ENCODE measurements around the gene LIN37. TPM values are rescaled to one million over a fixed set of nuclear protein-coding genes. Genes with fewer than 3 reads are reported as not detected.

Gene LIN37
- total and polyA plus RNA-seq, 9 of the 15 experiments (the other 6 are each of a cell fraction or from before 2014, with no cell fraction given): 1.2 to 12.5 (median 8.6) TPM

DNA sequence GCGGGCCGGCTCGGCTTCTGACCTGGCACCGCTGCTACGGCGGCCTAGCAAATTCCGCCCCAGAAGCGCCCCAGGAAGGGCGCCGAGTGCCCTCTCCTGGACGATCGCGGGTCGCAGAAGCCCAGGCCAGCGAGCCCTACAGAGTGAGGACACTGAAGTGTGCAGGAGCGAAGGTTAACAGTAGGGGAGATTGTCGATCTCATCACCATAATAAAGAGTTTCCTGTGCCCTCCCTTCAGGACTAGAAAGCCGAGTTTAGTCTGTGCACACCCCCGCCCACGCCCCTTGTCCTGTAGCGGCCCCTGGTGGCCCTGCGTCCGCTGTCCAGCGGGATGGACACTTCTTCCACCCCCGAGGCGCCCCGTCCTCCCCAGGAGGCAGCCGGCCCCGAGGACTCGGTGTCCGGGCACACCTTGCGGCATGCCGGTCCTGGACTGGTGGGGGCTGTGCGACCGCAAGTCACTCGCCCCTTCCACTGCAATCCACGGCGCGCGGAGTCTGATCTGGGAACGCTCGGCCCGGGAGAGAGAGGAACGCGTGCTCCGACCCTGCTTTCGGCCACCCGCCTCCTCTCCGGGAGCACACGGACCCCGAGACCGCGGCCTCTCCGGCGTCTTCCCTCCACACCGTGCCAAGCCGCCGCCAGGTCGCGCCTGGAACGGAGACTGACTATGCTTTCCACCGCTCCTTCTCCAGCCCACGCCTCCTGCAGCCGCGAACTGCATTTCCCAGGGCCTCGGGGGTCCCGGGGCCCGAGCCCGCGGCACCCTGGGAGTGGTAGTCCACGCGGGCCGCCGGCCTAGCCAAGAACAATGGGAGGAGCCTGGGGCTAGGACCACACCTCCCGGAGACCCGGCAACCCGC, 31.3 kb upstream of the LIN37 start (continued):
- TF ChIP-seq FOXA3 (CRISPR knock-in tag; conservative IDR thresholded peaks at IDR 0.05 in 1 of 2, IDR thresholded peaks at IDR 0.05 in 1 of 2) (0 out of 4 replicates have a peak, but pooled peaks of 1 of the 2 experiments have one; percentile 62), ZNF79 (CRISPR knock-in tag; IDR thresholded peaks at IDR 0.05; ENCODE audit: low read depth) (no peak), ZC3H8 (IDR thresholded peaks at IDR 0.05) (no peak), SREBF1 (IDR thresholded peaks at IDR 0.05; ENCODE audit: borderline replicate concordance, low read depth, low read length) (no peak), ZNF274 (IDR thresholded peaks at IDR 0.05; ENCODE audit: borderline replicate concordance, low read depth, low read length) (no peak), TBL1XR1 (IDR thresholded peaks at IDR 0.05; ENCODE audit: low read length in 2 of 2) (no peak; a peak in 1 of 4 replicates), ZNF717 (CRISPR knock-in tag; IDR thresholded peaks at IDR 0.05) (no peak), PBX2 (CRISPR knock-in tag; IDR thresholded peaks at IDR 0.05; ENCODE audit: low read depth) (no peak), PBX2 (tag; conservative IDR thresholded peaks at IDR 0.05; ENCODE audit: low read depth) (no peak), ZNF3 (CRISPR knock-in tag; IDR thresholded peaks at IDR 0.05) (no peak)
- TF ChIP-seq, protein P1, sequence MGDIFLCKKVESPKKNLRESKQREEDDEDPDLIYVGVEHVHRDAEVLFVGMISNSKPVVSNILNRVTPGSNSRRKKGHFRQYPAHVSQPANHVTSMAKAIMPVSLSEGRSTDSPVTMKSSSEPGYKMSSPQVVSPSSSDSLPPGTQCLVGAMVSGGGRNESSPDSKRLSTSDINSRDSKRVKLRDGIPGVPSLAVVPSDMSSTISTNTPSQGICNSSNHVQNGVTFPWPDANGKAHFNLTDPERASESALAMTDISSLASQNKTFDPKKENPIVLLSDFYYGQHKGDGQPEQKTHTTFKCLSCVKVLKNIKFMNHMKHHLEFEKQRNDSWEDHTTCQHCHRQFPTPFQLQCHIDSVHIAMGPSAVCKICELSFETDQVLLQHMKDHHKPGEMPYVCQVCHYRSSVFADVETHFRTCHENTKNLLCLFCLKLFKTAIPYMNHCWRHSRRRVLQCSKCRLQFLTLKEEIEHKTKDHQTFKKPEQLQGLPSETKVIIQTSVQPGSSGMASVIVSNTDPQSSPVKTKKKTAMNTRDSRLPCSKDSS (IDR thresholded peaks at IDR 0.05; ENCODE audit: low read depth, partially characterized antibody): no peak
- TF ChIP-seq, protein P2, sequence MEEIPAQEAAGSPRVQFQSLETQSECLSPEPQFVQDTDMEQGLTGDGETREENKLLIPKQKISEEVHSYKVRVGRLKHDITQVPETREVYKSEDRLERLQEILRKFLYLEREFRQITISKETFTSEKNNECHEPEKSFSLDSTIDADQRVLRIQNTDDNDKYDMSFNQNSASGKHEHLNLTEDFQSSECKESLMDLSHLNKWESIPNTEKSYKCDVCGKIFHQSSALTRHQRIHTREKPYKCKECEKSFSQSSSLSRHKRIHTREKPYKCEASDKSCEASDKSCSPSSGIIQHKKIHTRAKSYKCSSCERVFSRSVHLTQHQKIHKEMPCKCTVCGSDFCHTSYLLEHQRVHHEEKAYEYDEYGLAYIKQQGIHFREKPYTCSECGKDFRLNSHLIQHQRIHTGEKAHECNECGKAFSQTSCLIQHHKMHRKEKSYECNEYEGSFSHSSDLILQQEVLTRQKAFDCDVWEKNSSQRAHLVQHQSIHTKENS (CRISPR knock-in tag; IDR thresholded peaks at IDR 0.05): no peak
- TF ChIP-seq, protein P3, sequence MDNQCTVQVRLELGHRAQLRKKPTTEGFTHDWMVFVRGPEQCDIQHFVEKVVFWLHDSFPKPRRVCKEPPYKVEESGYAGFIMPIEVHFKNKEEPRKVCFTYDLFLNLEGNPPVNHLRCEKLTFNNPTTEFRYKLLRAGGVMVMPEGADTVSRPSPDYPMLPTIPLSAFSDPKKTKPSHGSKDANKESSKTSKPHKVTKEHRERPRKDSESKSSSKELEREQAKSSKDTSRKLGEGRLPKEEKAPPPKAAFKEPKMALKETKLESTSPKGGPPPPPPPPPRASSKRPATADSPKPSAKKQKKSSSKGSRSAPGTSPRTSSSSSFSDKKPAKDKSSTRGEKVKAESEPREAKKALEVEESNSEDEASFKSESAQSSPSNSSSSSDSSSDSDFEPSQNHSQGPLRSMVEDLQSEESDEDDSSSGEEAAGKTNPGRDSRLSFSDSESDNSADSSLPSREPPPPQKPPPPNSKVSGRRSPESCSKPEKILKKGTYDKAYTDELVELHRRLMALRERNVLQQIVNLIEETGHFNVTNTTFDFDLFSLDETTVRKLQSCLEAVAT (IDR thresholded peaks at IDR 0.05): peak in 1 of 2 experiments; percentile 54; a peak in 2 of 4 replicates
- TF ChIP-seq, protein P4, sequence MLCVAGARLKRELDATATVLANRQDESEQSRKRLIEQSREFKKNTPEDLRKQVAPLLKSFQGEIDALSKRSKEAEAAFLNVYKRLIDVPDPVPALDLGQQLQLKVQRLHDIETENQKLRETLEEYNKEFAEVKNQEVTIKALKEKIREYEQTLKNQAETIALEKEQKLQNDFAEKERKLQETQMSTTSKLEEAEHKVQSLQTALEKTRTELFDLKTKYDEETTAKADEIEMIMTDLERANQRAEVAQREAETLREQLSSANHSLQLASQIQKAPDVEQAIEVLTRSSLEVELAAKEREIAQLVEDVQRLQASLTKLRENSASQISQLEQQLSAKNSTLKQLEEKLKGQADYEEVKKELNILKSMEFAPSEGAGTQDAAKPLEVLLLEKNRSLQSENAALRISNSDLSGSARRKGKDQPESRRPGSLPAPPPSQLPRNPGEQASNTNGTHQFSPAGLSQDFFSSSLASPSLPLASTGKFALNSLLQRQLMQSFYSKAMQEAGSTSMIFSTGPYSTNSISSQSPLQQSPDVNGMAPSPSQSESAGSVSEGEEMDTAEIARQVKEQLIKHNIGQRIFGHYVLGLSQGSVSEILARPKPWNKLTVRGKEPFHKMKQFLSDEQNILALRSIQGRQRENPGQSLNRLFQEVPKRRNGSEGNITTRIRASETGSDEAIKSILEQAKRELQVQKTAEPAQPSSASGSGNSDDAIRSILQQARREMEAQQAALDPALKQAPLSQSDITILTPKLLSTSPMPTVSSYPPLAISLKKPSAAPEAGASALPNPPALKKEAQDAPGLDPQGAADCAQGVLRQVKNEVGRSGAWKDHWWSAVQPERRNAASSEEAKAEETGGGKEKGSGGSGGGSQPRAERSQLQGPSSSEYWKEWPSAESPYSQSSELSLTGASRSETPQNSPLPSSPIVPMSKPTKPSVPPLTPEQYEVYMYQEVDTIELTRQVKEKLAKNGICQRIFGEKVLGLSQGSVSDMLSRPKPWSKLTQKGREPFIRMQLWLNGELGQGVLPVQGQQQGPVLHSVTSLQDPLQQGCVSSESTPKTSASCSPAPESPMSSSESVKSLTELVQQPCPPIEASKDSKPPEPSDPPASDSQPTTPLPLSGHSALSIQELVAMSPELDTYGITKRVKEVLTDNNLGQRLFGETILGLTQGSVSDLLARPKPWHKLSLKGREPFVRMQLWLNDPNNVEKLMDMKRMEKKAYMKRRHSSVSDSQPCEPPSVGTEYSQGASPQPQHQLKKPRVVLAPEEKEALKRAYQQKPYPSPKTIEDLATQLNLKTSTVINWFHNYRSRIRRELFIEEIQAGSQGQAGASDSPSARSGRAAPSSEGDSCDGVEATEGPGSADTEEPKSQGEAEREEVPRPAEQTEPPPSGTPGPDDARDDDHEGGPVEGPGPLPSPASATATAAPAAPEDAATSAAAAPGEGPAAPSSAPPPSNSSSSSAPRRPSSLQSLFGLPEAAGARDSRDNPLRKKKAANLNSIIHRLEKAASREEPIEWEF (CRISPR knock-in tag; IDR thresholded peaks at IDR 0.05): no peak

Data from K562 (cell line).